ENCODE results near the gene CCDC7.

DNA sequence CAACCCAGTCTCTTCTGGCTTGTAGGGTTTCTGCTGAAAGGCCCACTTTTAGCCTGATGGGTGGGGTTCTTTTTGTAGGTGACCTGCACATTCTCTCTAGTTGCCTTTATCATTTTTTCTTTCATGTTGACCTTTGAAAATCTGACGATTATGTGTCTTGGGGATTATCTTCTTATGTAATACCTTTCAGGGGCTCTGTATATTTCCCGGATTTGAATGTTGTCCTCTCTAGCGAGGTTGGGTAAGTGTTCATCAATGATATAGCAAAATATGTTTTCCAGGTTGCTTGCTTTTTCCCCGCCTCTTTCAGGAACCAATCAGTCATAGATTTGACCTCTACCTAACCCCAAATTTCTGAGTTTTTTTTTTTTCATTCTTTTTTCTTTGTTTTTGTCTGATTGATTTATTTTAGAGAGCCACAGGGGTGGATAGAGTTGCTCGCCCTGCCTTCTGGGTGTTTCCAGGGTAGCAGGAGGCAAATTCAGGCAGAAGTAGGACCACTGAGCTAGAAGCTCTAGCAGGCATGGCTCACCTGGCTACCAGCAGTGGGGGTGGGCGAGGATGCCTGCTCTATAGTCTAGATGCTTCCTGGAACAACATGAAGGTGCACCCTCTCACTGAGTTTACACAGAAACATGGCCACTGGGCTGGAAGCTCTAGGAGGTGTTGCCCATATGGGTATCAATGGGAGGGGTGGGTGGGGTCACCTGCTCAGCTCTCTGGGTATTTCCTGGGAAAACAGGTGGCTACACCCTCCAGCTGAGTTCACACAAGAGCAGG is 94.9 kb downstream of the CCDC7 start:
- no peak for TF ChIP-seq POLR2AphosphoS5 (IDR thresholded peaks at IDR 0.05; ENCODE audit: low read depth)
- TF ChIP-seq, protein P1, sequence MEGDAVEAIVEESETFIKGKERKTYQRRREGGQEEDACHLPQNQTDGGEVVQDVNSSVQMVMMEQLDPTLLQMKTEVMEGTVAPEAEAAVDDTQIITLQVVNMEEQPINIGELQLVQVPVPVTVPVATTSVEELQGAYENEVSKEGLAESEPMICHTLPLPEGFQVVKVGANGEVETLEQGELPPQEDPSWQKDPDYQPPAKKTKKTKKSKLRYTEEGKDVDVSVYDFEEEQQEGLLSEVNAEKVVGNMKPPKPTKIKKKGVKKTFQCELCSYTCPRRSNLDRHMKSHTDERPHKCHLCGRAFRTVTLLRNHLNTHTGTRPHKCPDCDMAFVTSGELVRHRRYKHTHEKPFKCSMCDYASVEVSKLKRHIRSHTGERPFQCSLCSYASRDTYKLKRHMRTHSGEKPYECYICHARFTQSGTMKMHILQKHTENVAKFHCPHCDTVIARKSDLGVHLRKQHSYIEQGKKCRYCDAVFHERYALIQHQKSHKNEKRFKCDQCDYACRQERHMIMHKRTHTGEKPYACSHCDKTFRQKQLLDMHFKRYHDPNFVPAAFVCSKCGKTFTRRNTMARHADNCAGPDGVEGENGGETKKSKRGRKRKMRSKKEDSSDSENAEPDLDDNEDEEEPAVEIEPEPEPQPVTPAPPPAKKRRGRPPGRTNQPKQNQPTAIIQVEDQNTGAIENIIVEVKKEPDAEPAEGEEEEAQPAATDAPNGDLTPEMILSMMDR (conservative IDR thresholded peaks at IDR 0.05; ENCODE audit: low read depth in 2 of 2) = no peak
- TF ChIP-seq, protein P2, sequence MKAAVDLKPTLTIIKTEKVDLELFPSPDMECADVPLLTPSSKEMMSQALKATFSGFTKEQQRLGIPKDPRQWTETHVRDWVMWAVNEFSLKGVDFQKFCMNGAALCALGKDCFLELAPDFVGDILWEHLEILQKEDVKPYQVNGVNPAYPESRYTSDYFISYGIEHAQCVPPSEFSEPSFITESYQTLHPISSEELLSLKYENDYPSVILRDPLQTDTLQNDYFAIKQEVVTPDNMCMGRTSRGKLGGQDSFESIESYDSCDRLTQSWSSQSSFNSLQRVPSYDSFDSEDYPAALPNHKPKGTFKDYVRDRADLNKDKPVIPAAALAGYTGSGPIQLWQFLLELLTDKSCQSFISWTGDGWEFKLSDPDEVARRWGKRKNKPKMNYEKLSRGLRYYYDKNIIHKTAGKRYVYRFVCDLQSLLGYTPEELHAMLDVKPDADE (IDR thresholded peaks at IDR 0.05) = no peak
- no peak for TF ChIP-seq EZH2phosphoT487 (IDR thresholded peaks at IDR 0.05; ENCODE audit: unreplicated experiment)
- no peak for TF ChIP-seq EZH2 (IDR thresholded peaks at IDR 0.05; ENCODE audit: low read depth, unreplicated experiment)
- TF ChIP-seq, protein P3, sequence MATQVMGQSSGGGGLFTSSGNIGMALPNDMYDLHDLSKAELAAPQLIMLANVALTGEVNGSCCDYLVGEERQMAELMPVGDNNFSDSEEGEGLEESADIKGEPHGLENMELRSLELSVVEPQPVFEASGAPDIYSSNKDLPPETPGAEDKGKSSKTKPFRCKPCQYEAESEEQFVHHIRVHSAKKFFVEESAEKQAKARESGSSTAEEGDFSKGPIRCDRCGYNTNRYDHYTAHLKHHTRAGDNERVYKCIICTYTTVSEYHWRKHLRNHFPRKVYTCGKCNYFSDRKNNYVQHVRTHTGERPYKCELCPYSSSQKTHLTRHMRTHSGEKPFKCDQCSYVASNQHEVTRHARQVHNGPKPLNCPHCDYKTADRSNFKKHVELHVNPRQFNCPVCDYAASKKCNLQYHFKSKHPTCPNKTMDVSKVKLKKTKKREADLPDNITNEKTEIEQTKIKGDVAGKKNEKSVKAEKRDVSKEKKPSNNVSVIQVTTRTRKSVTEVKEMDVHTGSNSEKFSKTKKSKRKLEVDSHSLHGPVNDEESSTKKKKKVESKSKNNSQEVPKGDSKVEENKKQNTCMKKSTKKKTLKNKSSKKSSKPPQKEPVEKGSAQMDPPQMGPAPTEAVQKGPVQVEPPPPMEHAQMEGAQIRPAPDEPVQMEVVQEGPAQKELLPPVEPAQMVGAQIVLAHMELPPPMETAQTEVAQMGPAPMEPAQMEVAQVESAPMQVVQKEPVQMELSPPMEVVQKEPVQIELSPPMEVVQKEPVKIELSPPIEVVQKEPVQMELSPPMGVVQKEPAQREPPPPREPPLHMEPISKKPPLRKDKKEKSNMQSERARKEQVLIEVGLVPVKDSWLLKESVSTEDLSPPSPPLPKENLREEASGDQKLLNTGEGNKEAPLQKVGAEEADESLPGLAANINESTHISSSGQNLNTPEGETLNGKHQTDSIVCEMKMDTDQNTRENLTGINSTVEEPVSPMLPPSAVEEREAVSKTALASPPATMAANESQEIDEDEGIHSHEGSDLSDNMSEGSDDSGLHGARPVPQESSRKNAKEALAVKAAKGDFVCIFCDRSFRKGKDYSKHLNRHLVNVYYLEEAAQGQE (IDR thresholded peaks at IDR 0.05; ENCODE audit: unreplicated experiment) = no peak
- TF ChIP-seq ZNF114 (CRISPR knock-in tag; IDR thresholded peaks at IDR 0.05) = no peak
- no peak for TF ChIP-seq JUNB (IDR thresholded peaks at IDR 0.05; ENCODE audit: unreplicated experiment)

Measured in GM23338 (cell line).